Left forelimb (tissue), 1 donor: ENCODE results near the gene IGF1.

ENCODE experiments used
- DNase-seq: peaks from one replicate; pipeline ENCODE4 v3.0.0-alpha.2; 2018; ENCODE audit warnings: low spot score

Gene IGF1

DNA sequence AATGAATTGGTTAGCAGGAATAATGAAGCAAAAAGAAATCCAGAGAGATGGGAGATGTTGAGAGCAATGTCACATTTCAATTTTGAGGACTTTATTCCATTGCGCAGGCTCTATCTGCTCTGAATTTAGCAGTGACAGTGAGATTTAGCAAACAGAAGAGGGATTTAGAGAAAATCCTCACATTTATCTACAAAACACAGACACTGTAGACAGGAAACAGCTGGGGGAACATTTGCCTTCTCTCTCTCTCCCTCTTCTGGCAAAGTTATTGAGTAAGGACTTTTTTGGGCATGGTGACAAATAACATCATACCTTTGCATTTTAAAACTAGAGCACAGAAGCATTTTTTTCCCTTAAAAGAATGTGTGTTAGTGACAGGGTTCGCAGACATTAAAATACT is at the start of gene IGF1:
Gene IGF1 (minus strand): TSS at position 158 of the 400 bp plus-strand sequence. CDS start 182 bp downstream, outside the sequence.
- DNase-seq: no peak

GRCh38 chr12:102528111-102528510 is 47.7 kb upstream of the IGF1 start:
- DNase-seq: no peak

DNA sequence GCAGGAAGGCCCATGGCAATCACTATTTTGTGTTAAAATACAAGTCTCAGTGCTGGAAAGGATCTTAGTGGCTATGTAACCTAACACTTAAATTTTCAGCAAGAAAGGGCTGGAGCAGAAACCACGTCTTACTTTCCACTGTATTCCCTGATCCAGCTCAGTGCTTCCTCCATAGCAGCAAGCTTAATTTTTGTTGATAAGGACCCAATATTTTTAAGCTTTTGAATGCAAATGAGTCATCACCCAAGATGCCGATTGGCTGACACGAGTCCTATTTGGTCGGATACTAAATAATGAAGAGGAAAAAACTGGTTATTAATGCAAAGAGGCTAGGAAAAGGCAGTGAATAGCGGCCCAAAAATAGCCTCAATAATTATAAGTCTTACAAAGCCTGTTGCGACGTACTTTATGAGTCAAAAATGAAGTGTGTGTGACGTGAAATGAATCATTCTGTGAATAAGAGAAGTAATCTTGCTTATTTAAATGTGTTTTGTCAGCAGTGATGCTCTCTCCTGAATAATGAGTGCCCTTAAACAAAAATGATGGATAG is 46.9 kb upstream of the IGF1 start:
- DNase-seq: no peak

DNA sequence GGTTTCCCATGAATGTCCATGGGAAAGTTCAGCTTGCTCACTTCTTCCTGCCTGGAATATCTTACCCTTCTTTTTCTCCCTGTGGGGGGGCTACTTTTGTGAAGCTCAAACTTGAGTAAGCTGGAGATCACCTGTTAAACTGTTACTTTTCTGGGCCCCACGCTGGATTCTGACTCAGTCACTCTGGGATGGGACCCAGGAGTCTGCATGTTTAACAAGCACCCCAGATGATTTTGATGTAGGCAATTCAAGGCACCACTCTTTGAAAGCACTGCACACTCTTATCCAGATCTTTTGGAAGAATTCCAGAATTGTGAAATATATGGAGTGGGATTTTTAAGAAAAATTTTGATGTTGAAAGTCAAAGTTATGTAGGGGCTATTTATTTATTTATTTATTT is 46.3 kb upstream of the IGF1 start:
- no peak for DNase-seq

- DNase-seq: no peak
These were observed 42.4 kb upstream of the IGF1 start for GRCh38 chr12:102522768-102523167.

- no peak for DNase-seq
These were observed 41.4 kb upstream of the IGF1 start for GRCh38 chr12:102521662-102522277.

- no peak for DNase-seq
These were observed 38.5 kb upstream of the IGF1 start for GRCh38 chr12:102518871-102519270.

GRCh38 chr12:102514696-102515095 is 34.3 kb upstream of the IGF1 start:
- DNase-seq: no peak

- DNase-seq: no peak
These were observed 33.4 kb upstream of the IGF1 start for GRCh38 chr12:102513739-102514138.

DNA sequence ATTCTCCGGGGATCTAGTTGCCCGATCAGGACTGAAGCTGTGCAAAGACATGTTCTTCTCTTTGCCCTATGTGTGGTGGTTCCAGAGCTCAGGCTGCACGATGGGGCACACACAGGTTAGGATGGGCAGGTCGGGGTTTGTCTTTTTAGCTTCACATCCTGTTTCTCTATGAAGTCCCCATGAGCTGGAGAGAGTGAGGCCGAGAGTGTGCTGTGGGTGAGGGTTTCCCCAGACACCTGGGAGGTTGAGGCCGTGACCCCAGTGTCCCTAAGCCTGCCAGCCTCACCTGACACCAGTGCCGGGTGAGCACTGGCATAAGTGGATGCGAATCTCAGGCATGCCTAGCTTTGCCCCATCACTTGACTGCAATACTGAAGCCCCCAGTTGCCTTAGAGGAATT is 32.9 kb upstream of the IGF1 start:
- no peak for DNase-seq

- no peak for DNase-seq
These were observed 32.2 kb upstream of the IGF1 start for GRCh38 chr12:102512523-102512922.

DNA sequence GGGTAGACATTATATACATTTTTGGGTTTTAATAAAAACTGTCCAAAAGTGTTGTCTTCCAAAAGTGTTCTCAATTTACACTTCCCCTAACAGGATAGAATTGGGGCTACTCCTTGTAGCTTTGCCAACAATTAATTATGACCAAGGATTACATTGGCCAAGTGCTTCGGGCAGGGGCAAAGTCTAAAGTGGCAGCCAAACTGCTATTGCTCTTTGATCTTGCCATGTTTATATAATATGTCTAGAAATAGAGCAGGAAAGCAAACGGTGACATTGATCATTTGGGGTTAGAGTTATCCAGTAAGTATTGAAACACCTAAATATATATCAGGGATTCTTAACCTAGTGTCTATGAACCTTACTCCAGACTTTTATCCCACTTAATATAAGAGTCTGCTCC is 31.2 kb upstream of the IGF1 start:
- DNase-seq: no peak

GRCh38 chr12:102510463-102510862 is 30.1 kb upstream of the IGF1 start:
- DNase-seq: no peak

GRCh38 chr12:102510031-102510430 is 29.7 kb upstream of the IGF1 start:
- no peak for DNase-seq

DNA sequence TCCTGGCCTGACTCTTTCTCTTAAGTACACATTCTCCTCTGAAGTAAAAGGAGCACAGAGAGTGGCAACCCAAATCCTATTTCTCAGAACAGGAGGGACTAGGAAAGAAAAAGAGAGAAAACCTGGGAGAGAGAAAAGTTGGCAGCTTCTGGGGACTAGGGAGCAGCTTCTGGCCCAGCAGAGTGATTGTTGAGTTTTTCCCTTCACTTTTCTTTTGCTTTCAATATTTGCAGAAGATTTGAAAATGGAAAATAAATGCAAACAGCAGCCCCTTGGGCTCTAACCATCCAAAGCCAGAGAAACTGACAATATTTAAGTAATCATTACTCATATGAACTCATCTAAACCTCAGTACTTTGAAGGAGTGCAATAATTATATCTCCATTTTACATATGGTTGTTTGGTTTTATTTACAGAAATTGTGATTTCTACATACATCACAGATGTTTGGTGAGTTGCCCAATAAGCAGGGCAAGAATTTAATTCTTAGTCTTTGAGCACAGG is 28.8 kb upstream of the IGF1 start:
- no peak for DNase-seq

GRCh38 chr12:102508052-102508451 is 27.7 kb upstream of the IGF1 start:
- no peak for DNase-seq

DNA sequence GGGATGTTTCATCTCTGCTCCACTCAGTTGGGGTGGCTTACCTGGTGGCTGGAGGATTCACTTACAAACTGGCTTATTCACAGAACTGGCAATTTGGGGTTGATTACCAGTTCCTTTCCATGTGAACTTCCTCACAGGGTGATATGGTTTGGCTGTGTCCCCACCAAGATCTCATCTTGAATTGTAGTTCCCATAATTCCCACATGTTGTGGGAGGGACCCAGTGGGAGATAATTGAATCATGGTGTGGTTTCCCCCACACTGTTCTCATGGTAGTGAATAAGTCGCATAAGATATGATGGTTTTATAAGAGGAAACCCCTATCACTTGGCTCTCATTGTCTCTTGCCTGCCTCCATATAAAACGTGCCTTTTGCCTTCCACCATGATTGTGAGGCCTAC is 26.9 kb upstream of the IGF1 start:
- no peak for DNase-seq

- no peak for DNase-seq
These were observed 24.5 kb upstream of the IGF1 start for GRCh38 chr12:102504871-102505270.

DNA sequence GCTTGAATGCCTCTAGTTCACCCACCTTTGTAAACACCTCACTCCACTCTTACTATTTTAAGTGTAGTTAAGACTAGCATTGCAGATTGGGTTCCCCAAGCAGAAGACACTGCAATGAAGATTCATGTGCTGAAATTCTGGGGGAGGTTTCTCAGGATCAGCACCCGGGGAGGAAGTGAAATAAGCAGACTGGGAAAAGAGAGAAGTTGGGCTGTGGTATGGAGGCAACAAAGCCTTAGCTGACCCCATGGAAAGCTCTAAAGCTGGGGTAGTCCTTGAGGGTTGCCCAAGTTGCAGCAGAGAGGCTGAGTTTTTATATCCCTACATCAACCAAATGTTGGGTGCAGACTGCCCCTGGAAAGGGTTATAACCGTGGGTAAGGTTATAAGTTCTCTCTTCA is 23.9 kb upstream of the IGF1 start:
- no peak for DNase-seq

DNA sequence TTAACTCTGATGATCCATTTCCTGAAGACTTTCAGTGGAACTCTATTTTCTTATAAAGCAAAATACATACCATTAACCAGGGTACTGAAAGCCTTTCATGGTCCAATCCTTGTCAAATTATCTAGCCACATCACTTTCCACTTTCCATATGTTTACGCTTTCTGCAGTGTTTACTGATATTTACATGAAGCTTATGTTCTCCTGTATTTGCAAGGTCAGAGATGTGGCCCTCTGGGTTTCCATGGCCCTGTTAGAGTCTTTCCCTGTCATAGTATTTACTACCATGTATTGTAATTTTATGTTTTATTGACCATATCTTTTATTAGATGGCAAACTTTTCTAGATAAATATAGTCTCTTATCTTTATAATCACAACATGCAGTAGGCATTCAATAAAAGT is 23.5 kb upstream of the IGF1 start:
- no peak for DNase-seq

DNA sequence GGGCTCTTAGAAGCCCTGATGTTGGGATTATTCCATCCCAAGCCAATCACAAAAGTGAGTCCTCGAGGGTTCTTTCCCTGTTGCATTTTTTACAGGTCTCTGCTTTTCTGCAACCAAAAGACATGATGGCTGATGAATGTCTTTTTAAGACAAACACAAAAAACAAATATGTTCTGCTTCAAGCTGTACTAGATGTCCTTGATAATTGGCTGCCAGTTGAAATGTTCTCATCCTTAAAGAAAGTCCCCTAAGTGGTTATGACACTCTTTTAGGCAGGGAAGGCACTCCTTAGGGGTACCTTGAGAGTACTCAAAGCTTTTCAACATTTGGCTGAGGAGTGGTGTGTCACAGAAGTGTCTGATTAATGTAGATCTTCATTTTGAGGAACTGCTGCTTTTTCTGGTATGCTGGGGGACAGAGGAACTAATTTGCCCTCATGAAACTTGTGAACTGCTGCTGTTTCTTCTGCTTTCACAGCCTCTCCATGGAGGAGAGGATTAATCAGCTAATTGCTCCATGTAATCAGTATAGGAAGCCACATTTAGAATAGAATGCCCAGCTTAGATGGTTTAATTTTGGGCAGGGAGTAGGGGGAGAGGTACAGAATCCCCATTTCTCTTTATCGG is 22.8 kb upstream of the IGF1 start:
- DNase-seq: no peak

DNA sequence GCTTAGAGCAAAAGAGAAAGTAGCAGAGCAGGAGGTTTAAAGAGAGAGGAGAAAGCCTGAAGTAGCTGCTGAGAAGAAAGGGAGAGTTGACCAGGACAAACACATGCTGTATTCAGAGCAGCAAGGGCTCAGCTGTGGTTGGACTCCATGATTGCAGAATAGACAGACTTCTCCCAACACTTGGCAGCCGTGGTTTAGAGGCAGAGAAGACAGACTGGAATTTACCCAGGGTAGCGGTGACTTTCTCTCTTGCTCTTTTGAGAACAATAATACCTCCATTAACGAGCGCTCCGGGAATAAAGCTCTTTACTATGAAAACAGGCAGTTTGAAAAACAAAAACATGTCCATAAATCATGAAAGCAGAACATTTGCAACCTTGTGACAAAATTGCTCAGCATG is 21.4 kb upstream of the IGF1 start:
- no peak for DNase-seq

DNA sequence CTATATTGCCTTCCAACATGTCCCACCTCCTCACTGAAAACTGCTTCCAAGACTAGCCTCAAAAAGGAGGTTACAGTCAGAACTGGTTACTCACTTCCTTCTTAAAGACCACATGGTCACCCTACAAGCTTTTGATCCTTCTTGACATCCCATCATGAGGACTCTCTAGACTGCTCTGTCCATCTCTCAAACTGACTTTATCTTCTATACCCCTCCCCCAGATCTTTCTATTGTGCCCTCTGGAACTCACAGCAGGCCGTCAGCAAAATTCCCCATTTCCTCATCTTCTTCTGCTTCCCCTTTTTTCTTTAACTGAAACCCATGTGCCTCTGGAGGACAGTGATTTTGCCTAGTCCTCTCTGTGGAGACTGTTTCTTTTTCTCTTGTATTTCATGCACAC is 18.1 kb upstream of the IGF1 start:
- no peak for DNase-seq

- DNase-seq: no peak
These were observed 17.4 kb upstream of the IGF1 start for GRCh38 chr12:102497743-102498142.
